Small intestine (tissue), 16 donors: ENCODE results near the gene FAAP100. TPM values are rescaled to one million over a fixed set of nuclear protein-coding genes. Genes with fewer than 3 reads are reported as not detected.

Experiments used
- DNase-seq, 2 donors: peaks; one replicate each; pipeline versions ENCODE4 v3.0.0 to v3.0.0-alpha.2; 2013
- FAIRE-seq: peaks from 2 replicates; lab custom pipeline; 2012; peaks lifted over from hg19 to GRCh38; lab: Jason Lieb, UNC
- H3K27ac ChIP-seq, 3 donors: one replicate each; pipeline ENCODE4 v1.5.1; 2013; ENCODE audit warnings: low read length in 2 of 3, mild to moderate bottlenecking in 2 of 3, control low read depth in 1 of 3, inconsistent platforms in 1 of 3, low read depth in 1 of 3, moderate library complexity in 1 of 3
- H3K27me3 ChIP-seq, 3 donors: one replicate each; pipeline ENCODE4 v1.6.1; 2013; ENCODE audit warnings: low read length in 3 of 3, inconsistent platforms in 1 of 3; ENCODE audit not compliant: control insufficient read depth in 3 of 3, insufficient read depth in 3 of 3
- H3K36me3 ChIP-seq, 3 donors: one replicate each; pipeline ENCODE4 v1.6.1; 2013; ENCODE audit warnings: low read length in 3 of 3, inconsistent platforms in 1 of 3, low read depth in 1 of 3, mild to moderate bottlenecking in 1 of 3, moderate library complexity in 1 of 3; ENCODE audit not compliant: control insufficient read depth in 3 of 3, insufficient read depth in 2 of 3
- H3K4me1 ChIP-seq, 3 donors: one replicate each; pipeline ENCODE4 v1.6.1; 2013; ENCODE audit warnings: low read length in 2 of 3, inconsistent platforms in 1 of 3, low read depth in 1 of 3, mild to moderate bottlenecking in 1 of 3, moderate library complexity in 1 of 3; ENCODE audit not compliant: control insufficient read depth in 3 of 3, insufficient read depth in 2 of 3
- H3K4me3 ChIP-seq, 3 donors: one replicate each; pipeline ENCODE4 v1.5.1; 2013; ENCODE audit warnings: low read length in 3 of 3, control low read depth in 1 of 3, inconsistent platforms in 1 of 3, low read depth in 1 of 3, mild to moderate bottlenecking in 1 of 3, moderate library complexity in 1 of 3
- H3K9me3 ChIP-seq, 2 donors: one replicate each; pipeline ENCODE4 v1.6.1; 2013; ENCODE audit warnings: low read depth in 1 of 2, low read length in 1 of 2; ENCODE audit not compliant: control insufficient read depth in 2 of 2, insufficient read depth in 1 of 2
- WGBS, 3 donors: extraction: QIAGEN DNeasy Blood & Tissue Kit; methylation state at CpG; one replicate each; pipeline ENCODE4 v1.1.7; 2013; 5-methylcytosine and 5-hydroxymethylcytosine counted together
- long read RNA-seq, 10 donors: transcript quantifications; one replicate each; lab custom pipeline, GENCODE V29; 2026
- polyA plus RNA-seq, 4 donors: library from polyadenylated mRNA; stranded (reverse) in 3 of 4; unstranded in 1 of 4; fragments of 200-250 nt in 3 of 4; fragments of 120-200 nt in 1 of 4; gene quantifications; one replicate each; pipeline versions ENCODE4 v1.2.1 to v1.2.3, GENCODE V29; 2013
- donor health status: healthy with polysubstance abuse.
- donor health status: control.
- donor health status: control.
- donor health status: Bipolar disorder and iron deficiency.
- donor health status: healthy.

The FAAP100 gene, protein sequence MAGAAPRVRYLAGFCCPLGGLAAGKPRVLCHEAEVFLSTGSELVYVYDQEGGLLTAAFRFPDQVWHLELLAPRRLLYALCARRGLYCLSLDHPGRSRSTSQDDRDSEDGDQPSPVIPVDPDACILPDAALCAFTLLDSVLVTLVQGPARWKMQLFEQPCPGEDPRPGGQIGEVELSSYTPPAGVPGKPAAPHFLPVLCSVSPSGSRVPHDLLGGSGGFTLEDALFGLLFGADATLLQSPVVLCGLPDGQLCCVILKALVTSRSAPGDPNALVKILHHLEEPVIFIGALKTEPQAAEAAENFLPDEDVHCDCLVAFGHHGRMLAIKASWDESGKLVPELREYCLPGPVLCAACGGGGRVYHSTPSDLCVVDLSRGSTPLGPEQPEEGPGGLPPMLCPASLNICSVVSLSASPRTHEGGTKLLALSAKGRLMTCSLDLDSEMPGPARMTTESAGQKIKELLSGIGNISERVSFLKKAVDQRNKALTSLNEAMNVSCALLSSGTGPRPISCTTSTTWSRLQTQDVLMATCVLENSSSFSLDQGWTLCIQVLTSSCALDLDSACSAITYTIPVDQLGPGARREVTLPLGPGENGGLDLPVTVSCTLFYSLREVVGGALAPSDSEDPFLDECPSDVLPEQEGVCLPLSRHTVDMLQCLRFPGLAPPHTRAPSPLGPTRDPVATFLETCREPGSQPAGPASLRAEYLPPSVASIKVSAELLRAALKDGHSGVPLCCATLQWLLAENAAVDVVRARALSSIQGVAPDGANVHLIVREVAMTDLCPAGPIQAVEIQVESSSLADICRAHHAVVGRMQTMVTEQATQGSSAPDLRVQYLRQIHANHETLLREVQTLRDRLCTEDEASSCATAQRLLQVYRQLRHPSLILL
- 10 to 100 TPM; 23.7 to 30.2 (median 26.9) TPM for polyA plus RNA-seq
- long read RNA-seq, donor 1, result 0 reads
- long read RNA-seq, donor 2, partial matches to known transcripts, result 0 of 2 reads
- long read RNA-seq, donor 2, other reads (novel, unspliced or antisense), result 0 of 2 reads
- long read RNA-seq, donor 3, partial matches to known transcripts, result 0 of 3 reads
- long read RNA-seq, donor 3, other reads (novel, unspliced or antisense), result 0 of 3 reads
- long read RNA-seq, donor 4, result 0 reads
- long read RNA-seq, donor 5, partial matches to known transcripts, result 9 of 11 reads
- long read RNA-seq, donor 5, other reads (novel, unspliced or antisense), result 0 of 11 reads
- long read RNA-seq, donor 6, partial matches to known transcripts, result 0 of 1 reads
- long read RNA-seq, donor 6, other reads (novel, unspliced or antisense), result 0 of 1 reads
- long read RNA-seq, donor 7, partial matches to known transcripts, result 0 of 8 reads
- long read RNA-seq, donor 7, other reads (novel, unspliced or antisense), result 0 of 8 reads
- long read RNA-seq, donor 8, partial matches to known transcripts, result 0 of 1 reads
- long read RNA-seq, donor 8, other reads (novel, unspliced or antisense), result 0 of 1 reads
- long read RNA-seq, donor 9, result 0 reads
- long read RNA-seq, donor 10, partial matches to known transcripts, result 0 of 2 reads
- long read RNA-seq, donor 10, other reads (novel, unspliced or antisense), result 0 of 2 reads

DNA sequence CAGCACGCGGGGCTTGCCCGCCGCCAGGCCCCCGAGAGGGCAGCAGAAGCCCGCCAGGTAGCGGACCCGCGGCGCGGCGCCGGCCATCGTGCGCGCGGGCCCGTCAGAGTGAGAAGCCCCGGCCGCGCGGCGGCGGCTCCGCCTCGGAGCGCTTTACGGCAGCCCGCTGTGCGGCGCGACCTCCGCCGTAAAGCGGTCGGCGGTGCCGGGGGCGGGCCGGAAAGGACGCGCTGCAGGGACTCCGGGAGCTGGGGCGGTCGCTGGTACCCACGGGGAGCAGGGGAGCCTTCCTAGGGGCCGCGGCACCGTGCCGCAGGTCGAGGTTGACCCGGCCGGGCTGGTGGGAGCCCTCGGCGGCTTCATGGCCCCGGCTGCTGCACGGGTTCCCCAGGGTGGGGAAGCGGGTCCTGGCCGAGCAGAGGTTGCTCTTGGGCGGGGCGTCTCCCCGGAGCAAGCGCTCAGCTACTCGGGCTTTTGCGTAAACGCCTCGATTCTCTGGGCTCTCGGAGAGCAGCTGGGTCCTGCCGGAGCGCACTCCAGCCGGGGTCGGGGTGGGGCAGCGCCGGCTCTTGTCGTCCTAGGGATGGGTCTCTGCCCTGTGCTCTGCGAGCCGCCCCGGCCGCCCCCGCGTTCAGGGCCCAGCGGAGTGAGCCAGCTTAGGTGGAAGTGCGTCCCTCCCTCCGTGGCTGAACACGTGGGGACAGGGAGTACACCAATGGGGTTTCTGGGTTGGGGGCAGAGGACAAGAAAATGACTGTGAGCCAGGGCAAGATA is at the start of gene FAAP100:
TSS of gene FAAP100 (minus strand) at position 110 of the 774 bp plus-strand sequence. CDS start at position 87, 23 bp downstream.
- Histone ChIP-seq H3K36me3 (peaks cover 2 to 62% (median 3%) of the 10 kb centered on the region in 3 donors), H3K9me3 (no peaks in the 10 kb centered on the region), H3K27me3 (no peaks in the 10 kb centered on the region), H3K4me1 (peaks cover 8 to 42% (median 11%) of the 10 kb centered on the region in 3 donors), H3K27ac (peak within 1 kb of the TSS; percentile 90 to 92 (median 91)), H3K4me3 (peak within 1 kb of the TSS; percentile 80 to 93 (median 93))
- DNase-seq (peak; percentile 80 to 94), FAIRE-seq (no peak)
- WGBS, 3 donors, result 0 to 1% (median 0%) methylated on average over 78 to 85 of the region's 85 CpGs

DNA sequence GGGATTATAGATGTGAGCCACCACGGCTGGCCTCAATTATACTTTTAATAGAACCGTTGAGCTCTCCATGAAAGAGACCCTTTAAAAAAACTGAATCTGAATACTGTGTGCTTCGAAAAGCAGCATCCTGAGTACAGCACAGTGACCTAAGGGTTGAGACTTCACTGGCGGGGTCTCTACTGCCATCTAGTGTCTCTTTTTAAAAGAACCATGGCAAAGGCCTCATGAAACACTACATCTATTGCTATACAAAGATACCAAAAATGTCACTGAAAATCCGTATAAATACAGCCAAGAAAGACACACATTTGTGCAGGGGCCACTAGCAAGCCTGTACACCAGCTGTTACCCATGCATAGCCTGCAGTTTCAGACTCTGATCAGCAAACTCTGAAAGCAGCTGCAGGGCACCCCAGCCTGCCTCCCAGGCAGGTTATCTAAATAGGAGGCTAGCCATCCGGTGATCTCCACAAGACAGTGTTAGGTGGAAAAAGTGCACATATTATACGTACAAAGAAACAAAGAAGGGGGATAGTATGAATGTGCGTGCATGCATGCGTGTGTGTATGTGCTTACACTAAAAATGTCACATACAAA is 49.5 kb upstream of the FAAP100 start:
- Histone ChIP-seq H3K27ac (no peak overlapping the region), H3K27me3 (no peaks in the 10 kb centered on the region), H3K9me3 (no peaks in the 10 kb centered on the region), H3K36me3 (peaks cover 13 to 86% (median 19%) of the 10 kb centered on the region in 3 donors), H3K4me3 (no peak overlapping the region), H3K4me1 (no peaks in the 10 kb centered on the region)
- FAIRE-seq (no peak), DNase-seq (peak; percentile 75 to 76)
- 38 to 42% (median 39%) methylated on average over 9 of the region's 9 CpGs for WGBS, 3 donors

DNA sequence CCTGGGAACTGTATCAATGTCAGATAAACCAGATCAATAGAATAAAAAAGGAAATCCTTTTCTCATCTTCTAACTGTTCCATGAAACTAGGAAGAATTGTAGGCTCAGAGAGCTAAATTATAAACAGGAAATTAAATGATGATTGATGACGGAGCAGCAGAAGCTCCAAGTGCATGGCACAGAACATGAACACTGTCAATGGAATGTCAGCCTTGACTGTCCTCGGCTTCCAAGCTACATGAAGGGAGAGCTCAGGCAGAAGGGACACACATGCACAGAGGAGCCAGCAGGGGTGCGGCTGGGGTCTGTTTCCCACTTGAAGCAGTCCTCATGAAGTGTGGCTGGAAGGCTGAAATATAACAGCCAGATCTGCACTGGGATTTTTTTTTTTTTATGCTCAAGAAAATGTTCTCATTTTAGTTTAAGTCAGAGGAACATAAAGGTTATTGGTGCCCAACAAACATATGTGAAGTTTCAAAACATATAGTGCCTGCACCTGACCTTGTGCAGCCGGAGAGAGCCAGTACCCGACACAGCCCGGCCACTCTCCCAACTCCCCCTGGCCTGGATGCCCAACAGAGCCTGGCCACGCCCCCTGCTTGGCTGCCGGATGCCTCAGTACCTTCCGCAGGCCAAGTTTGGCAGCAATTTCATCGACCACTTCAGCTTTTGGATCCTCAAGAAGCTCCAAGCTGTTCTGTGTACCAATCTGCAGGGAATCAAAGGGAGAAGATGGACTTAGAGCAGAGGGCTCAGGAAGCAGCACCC is 47.8 kb upstream of the FAAP100 start:
- DNase-seq, result no peak
- Histone ChIP-seq H3K27ac (no peak overlapping the region), H3K4me3 (no peak overlapping the region), H3K4me1 (no peaks in the 10 kb centered on the region), H3K36me3 (peaks cover 11 to 85% (median 20%) of the 10 kb centered on the region in 3 donors), H3K9me3 (no peaks in the 10 kb centered on the region), H3K27me3 (no peaks in the 10 kb centered on the region)
- no peak for FAIRE-seq
- 70 to 80% (median 77%) methylated on average over 10 of the region's 10 CpGs for WGBS, 3 donors

DNA sequence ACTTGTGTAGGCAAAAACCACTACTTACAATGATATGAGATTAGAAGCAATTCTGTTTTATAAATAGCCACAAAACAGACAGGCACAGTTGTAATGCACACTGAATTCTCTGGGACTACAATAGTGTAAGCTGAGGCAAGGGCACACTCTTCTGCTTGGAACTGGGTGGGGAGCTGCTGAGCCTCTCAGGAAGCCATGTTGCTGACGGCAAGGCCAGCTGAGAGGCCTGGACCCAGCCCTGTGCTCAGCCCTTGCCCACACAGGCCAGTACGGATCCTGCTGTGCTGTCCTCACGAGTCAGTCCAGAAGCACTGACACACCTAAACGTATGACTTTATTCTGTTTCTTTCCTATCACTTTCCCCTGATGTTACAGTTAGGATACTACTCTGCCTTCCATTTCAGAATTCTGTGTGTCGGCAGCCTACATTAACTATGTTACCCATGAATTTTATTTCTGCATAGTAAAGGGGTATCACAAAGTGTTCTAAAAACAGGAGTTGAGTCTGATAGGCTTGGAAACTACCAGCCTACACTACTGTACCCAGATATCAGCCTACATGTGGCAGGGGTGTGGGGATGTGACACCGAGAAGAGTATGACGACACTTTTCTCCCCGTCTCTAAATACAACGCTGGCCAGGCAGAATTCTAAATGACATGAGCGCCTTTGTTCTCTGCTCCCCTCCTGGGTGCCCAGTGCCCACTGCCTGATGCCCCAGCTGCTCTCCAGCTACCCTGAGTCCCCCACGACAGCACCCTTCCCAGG is 41.1 kb upstream of the FAAP100 start:
- H3K27ac ChIP-seq, result no peak overlapping the region
- H3K4me3 ChIP-seq, result no peak overlapping the region
- FAIRE-seq (no peak), DNase-seq (no peak)
- H3K36me3 ChIP-seq, result peaks cover 21 to 89% (median 26%) of the 10 kb centered on the region in 3 donors
- 95 to 97% (median 96%) methylated on average over 11 of the region's 11 CpGs for WGBS, 3 donors
- no peaks in the 10 kb centered on the region for H3K4me1 ChIP-seq
- H3K27me3 ChIP-seq, result no peaks in the 10 kb centered on the region
- H3K9me3 ChIP-seq, result no peaks in the 10 kb centered on the region

DNA sequence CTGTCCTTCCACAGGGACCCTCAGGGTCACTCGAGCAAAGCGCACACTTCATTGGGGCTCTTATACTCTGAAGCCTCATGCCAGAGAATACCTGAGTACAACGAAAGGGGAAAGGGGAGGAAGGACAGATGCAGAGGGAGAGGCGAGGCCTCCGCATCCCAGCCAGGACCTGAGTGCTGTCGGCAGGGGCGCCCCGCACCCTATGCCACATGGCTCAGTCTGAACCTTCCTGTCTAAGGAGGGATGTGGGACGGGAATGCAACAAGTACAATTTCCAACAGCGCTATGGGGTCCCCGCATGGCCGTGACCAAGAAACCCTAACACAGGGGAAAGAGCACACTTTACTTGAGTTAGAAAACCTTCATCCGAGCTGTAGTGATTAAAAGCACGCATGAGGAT is 39.8 kb upstream of the FAAP100 start:
- H3K36me3 ChIP-seq, result peaks cover 23 to 89% (median 24%) of the 10 kb centered on the region in 3 donors
- 91 to 96% (median 95%) methylated on average over 14 of the region's 14 CpGs for WGBS, 3 donors

DNA sequence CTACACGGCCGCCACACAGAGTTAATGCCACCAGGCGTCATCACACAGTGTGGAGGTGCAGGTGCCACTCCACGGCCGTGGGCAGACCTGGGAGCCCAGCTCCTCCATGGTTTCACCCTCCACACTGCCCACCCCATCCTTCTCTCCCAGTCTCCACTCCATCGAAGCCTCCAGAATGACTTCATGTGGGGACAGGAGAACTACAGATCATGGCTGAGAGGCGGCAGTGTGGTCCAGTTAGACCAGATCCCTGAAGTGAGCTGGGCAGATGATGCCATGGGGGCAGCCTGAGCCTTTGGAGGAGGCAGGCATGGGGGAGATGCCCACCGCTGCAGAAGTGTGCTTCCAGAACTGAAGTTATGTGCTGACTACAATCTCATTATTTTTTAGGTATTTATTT is 38.0 kb upstream of the FAAP100 start:
- WGBS, 3 donors, result 94 to 97% (median 94%) methylated on average over 8 of the region's 8 CpGs
- no peak for DNase-seq
- no peak overlapping the region for H3K27ac ChIP-seq
- H3K36me3 ChIP-seq, result peaks cover 21 to 89% (median 24%) of the 10 kb centered on the region in 3 donors
- H3K4me1 ChIP-seq, result no peaks in the 10 kb centered on the region
- no peak overlapping the region for H3K4me3 ChIP-seq
- no peaks in the 10 kb centered on the region for H3K27me3 ChIP-seq
- no peak for FAIRE-seq
- no peaks in the 10 kb centered on the region for H3K9me3 ChIP-seq

More for the DNA sequence above, 39.8 kb upstream of the FAAP100 start:
- H3K4me1 ChIP-seq, result no peaks in the 10 kb centered on the region
- DNase-seq (no peak), FAIRE-seq (no peak)
- H3K9me3 ChIP-seq, result no peaks in the 10 kb centered on the region
- H3K4me3 ChIP-seq, result no peak overlapping the region
- H3K27ac ChIP-seq, result no peak overlapping the region
- H3K27me3 ChIP-seq, result no peaks in the 10 kb centered on the region
